AML-193 (cell line): ENCODE data around the gene PPEF2.

Experiments used
- DNase-seq, 2 experiments: peaks; one replicate each; lab custom pipeline; 2025; lab: John Stamatoyannopoulos, UW

Gene PPEF2

DNA sequence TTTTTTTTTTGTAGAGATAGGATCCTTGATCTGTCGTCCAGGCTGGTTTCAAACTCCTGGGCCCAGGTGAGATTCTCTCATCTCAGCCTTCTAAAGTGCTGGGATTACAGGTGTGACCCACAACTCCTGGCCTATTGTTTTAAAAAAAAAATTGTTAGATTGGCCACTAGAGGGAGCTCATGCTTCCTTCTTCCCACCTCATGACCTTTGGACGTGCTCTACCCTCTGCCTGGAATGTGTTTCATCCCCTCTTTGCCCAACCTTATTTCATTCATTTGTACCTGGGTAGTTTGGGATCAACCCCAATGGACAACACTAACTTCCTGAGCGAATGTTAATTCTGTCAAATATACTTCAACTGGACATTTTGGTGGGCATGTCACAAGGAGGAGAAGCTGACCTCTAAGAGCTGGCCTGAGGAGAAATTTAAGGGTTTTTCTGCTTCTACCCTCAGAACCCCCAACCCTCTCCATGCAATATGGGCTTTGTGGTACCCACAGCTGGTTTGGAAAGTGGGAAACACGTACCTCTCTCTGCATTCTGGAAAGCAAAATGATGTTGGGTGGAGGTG is 6.4 kb downstream of the PPEF2 start:
- DNase-seq = peak; percentile 33 to 35

DNA sequence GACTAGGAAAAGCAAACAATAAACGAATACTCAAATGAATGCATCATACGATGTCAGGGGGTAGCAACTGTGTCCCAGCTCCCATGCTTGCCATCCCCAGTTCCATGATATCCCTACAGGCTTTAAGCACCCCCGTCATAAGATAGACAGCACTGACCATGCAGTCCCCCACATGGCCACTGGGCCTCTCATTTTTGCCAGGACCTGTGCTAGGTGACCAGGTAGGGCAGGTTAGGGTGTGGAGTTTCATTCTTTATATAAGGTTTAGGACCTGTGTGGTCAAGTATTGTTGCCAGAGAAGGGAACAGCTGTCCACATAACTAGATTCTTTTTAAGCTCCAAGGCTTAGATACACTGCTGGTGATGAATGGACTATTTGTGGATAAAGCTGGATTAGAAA is 9.7 kb downstream of the PPEF2 start:
- DNase-seq = no peak

DNA sequence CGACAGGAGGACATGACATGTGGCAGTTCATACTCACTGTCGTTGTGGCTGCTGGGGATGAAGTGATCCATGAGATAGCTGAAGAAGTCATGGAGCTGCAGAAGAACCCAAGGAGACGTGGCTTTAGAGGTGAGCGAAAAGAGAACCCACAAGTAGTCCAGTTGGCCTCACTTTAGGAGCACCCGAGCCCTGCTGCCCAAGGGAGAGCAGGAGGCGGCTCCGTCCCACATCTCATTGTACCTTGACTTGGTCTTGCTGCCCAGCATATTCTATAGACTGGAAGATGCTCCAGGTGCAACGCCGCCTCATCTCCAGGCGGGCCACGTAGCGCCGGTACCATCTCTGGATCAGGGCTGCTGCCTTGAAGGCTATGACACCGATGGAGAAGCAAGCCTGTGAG is 10.6 kb downstream of the PPEF2 start:
- DNase-seq = no peak

GRCh38 chr4:75889537-75890199 is 12.6 kb downstream of the PPEF2 start:
- DNase-seq = no peak

DNA sequence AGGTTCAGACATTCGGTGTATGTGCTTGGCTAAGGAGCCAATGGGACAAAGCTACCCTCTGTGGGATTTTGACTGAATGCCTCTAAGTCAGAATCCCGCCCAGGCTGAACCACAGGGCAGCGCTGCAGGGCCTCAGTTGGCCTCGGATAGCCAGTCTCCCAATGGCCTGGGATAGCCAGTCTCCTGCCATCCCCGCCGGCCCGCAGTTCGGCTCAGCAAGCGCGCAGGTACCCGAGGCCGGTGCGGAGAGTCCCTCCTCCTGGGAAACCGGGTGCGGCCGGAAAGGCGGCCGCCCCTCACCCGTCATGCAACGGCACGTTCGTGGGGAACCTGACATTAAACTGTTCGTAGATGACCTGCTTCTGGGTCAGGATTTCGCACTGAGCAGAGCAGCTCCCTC is 16.1 kb downstream of the PPEF2 start:
- no peak for DNase-seq

DNA sequence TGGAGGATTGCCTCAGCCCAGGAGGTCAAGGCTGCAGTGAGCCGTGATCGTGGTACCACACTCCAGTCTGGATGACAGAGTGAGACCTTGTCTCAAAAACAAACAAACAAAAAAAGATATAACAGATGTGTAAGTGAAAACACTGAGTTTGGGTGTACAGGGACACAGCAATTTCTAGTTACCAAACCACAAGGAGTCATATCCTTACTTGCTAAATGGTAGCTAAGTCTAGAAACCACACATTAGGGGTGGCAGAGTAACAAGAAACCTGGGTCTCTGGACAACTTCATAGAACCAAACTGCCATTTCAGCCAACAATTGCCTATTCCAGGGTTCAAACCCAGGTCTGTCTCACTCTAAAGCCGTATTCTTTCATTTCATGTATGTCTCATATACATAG is 20.8 kb downstream of the PPEF2 start:
- no peak for DNase-seq

DNA sequence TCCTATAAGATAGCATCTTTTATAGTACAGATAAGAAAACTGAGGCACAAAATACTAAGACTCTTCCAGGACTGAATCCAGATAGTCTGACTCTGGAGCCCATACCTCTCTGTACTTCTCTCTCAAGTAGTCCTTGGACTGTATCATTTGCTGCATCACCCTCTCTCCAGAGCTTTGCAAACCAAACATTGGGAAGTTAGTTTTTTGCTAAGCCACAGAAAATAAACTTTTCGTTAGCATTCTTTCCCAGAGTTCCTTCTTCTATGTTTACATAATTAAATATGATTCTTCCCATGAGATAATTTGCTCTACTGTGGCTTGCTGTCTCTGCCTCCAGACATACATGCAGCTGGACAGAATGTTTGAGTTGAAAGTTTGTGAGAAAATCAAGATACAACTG is 22.0 kb downstream of the PPEF2 start:
- no peak for DNase-seq

DNA sequence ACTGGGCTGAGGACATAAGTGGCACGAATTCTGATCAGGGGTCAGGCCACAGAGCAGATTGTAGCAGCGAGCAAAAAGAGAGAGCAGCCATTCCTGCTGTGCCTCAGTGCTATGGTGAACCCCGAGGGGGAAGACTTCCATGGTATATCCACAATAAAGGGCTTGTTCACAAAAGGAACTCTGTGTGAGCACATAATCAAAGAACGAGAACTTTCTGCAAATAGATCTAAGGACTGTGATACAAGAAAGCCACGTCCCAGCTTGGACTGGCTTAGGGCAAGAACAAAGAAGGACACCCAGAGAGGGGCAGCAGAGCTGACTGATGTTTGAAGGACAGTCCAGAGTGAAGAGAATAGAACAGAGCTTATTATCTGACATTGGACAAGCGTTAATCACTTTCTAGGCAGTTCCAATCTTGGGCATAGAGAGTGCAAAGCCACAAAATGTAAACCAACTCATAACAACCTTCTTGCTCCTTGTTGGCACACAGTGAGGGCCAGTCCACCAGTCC is 24.0 kb downstream of the PPEF2 start:
- no peak for DNase-seq

DNA sequence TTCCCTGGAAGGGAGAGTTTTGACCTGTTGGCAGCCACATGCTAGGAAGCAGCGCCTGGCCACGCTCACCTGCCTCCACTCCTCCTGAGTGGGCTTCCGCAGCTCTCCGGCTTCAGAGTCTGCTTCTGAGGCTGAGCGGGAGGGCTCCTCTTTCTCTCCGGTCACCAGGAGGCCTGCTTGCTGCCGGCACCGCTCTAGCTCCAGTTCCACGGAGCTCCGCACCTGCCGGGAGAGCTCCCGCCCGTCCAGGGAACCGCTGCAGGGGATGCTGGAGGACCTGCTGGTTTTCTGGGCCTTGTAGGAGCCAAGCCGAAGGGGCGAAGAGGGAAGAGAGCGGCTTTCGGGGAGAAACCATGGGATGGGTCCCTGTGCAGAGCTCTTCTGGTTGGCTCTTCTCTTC is 26.0 kb downstream of the PPEF2 start:
- no peak for DNase-seq

- DNase-seq = no peak
These were observed 33.2 kb downstream of the PPEF2 start for GRCh38 chr4:75869100-75869499.

GRCh38 chr4:75867130-75867529 is 35.1 kb downstream of the PPEF2 start:
- no peak for DNase-seq

DNA sequence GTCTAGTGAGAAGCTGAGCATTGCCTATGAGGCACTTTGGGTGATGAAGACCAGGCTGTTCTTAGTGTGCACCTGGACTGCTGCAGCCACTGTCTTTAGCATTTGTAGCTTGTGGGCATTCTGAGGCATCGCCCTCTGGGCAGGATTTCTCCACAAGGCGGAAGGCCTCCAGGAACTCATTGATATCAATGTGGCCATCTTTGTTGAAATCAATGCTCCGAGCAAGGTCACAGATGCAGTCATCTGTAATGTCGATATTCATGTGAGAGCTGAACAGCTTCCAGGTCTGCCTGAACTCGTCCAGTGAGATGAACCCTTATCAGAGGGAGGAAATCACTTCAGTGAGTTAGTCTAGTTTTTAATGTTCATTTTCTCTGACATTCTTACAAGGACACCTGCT is 41.6 kb downstream of the PPEF2 start:
- no peak for DNase-seq

DNA sequence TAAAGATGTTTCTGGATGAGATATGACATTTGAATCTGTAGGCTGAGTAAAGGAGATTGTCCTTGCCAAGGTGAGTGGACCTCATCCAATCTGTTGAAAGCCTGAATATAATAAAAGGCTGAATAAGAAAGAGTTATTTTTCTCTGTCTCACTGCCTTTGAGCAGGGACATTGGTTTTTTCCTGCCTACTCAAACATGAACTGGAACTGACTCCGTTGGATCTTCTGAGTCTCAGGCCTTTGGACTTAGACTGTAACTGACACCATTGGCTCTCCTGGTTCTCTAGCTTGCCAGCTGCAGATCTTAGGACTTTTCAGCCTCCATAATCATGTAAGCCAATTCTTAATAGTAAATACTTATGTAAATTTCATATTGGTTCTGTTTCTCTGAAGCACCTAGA is 43.5 kb downstream of the PPEF2 start:
- no peak for DNase-seq

- DNase-seq = no peak
These were observed 52.8 kb downstream of the PPEF2 start for GRCh38 chr4:75849461-75849860.

DNA sequence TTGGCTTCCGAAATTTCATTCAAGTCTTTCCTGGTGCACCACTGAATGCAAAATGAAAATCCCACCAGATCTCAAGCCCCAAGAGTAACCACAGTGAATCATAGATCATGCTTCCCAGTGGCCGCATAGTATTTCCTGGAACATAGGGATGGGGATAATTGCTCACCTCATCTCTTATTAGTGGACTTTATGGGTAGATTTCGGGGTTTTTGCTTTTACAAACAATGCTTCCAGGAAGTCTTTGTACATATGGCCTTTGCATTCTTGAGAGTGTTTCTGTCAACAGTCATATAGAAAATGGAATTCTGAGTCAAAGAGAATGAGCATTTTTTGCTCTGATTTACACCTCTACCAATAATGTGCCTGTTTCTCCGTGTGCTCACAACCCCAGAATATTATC is 53.4 kb downstream of the PPEF2 start:
- no peak for DNase-seq

DNA sequence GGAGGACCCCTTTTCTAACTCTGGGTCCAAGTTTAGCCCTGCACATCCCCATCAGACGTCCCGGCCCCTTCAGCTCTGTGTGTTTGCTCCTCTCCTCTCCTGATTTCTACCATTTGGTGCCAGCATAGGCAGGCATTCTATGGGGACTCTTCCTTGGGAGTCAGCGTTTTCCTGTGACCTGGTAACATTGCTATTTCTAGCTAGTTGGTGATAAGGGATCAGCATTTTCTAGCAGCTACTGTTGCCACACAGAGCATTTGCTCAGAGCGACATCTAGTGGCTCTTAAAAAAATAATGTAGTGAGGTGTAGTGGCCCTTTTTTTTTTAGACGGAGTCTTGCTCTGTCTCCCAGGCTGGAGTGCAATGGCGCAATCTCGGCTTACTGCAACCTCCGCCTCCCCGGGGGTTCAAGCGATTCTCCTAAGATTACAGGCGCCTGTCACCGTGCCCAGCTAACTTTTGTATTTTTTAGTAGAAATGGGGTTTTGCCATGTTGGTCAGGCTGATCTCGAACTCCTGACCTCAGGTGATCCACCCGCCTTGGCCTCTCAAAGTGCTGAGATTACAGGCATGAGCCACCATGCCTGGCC is 54.0 kb downstream of the PPEF2 start:
- peak; percentile 75 to 80 for DNase-seq

GRCh38 chr4:75845992-75846391 is 56.3 kb downstream of the PPEF2 start:
- DNase-seq = no peak

- DNase-seq = no peak
These were observed 58.0 kb downstream of the PPEF2 start for GRCh38 chr4:75844151-75844662.

- DNase-seq = no peak
These were observed 58.7 kb downstream of the PPEF2 start for GRCh38 chr4:75843596-75843995.

DNA sequence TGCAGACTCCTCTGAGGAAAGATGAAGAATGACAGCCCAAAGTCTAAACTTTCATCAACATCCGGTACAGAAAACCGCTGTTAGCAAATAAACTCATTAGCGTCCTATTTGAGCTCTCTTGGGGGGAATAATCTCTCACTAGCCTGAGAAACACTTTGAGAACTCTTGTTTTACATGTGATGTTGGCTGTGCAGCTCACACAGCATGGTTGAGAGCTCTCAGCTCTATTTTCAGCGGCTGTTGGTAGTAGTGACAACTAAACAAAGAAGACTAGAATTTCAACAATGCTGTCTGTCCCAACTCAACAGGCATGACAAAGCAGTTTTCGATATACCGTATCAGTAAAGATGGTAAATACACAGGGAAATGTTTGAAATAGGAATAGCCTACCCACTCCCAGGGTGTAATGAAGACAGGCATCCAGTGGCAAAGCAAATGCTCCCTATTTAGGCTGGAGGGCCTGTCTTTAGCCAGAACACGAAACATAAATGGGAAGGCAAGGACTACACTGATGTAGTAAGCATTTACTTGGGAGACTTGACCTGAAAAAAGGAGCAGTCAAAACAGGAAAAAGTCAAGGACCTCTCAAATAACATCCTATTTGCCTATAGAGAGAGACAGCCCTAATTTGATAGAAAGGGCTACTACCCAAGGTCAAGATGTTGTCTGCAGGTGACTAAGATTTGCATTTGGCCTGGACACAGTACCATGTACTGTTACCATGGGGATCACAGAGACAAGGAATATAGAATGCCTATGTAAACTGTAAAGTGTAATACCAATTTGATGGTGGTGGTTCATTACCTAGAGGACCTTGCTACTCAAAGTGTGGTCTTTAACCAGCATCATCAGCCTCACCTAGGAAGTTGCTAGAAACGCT is 60.4 kb downstream of the PPEF2 start:
- peak in 1 of 2 experiments; percentile 6 for DNase-seq

GRCh38 chr4:75834772-75835154 is 67.5 kb downstream of the PPEF2 start:
- no peak for DNase-seq

- DNase-seq = no peak
These were observed 68.0 kb downstream of the PPEF2 start for GRCh38 chr4:75834095-75834771.
